Measurements from ENCODE around the gene MAP2K7.

MAP2K7 gene

GRCh38 chr19:7868326-7868670, 35.4 kb upstream of the MAP2K7 start:
- ChIA-PET CTCF (interaction anchor here (0.6 to 2.4 kb wide), 21 partner anchors 9 to 165 kb away, joined by 3 to 25 read pairs (median 5); partner anchors contain the start of genes MAP2K7, SNAPC2 and TIMM44), POLR2A (interaction anchor here (0.6 to 2.2 kb wide), 12 partner anchors 8 to 187 kb away, joined by 3 to 35 read pairs (median 8); partner anchors contain the start of genes LRRC8E, MAP2K7, SNAPC2 and TIMM44)
- H3K9me3 ChIP-seq (ENCODE audit: control insufficient read depth, insufficient read depth, low read depth, low read length), result no peaks in the 10 kb centered on the region
- H3K4me3 ChIP-seq (ENCODE audit: low read depth, low read length), result no peak overlapping the region
- no peak overlapping the region for H3K27ac ChIP-seq (ENCODE audit: extremely low read depth, low read depth, low read length)
- H3K36me3 ChIP-seq (ENCODE audit: control insufficient read depth in 2 of 2, insufficient read depth in 1 of 2, low read length in 2 of 2), result no peaks in the 10 kb centered on the region
- TF ChIP-seq, protein P1, sequence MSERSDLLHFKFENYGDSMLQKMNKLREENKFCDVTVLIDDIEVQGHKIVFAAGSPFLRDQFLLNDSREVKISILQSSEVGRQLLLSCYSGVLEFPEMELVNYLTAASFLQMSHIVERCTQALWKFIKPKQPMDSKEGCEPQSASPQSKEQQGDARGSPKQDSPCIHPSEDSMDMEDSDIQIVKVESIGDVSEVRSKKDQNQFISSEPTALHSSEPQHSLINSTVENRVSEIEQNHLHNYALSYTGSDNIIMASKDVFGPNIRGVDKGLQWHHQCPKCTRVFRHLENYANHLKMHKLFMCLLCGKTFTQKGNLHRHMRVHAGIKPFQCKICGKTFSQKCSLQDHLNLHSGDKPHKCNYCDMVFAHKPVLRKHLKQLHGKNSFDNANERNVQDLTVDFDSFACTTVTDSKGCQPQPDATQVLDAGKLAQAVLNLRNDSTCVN (tag by site-specific recombination; optimal IDR thresholded peaks at IDR 0.05), result peak; percentile 28
- peak; percentile 70; the same call in 1 of the 2 replicates for TF ChIP-seq ZBTB17 (tag by site-specific recombination; IDR thresholded peaks at IDR 0.05)
- 0 out of 2 replicates have a peak, but pooled peaks have one; percentile 21 for TF ChIP-seq ZNF639 (tag by site-specific recombination; IDR thresholded peaks at IDR 0.05)
- TF ChIP-seq HOXC10 (CRISPR knock-in tag; IDR thresholded peaks at IDR 0.05), result no peak
- TF ChIP-seq ZBTB20 (tag by site-specific recombination; IDR thresholded peaks at IDR 0.05), result peak; percentile 99
- TF ChIP-seq ZNF335 (tag by site-specific recombination; conservative IDR thresholded peaks at IDR 0.05), result peak; percentile 50; the same call in 1 of the 2 replicates
- TF ChIP-seq GLIS1 (tag by site-specific recombination; IDR thresholded peaks at IDR 0.05), result peak; percentile 94; the same call in 1 of the 2 replicates
- TF ChIP-seq ZNF629 (tag by site-specific recombination; IDR thresholded peaks at IDR 0.05), result no peak
- peaks cover 6% of the 10 kb centered on the region for H3K4me1 ChIP-seq (ENCODE audit: control insufficient read depth, insufficient read depth, low read length)

GRCh38 chr19:7868671-7869452, 34.8 kb upstream of the MAP2K7 start:
- peak overlapping the region; percentile 45; the same call in 1 of the 2 replicates for H3K27ac ChIP-seq (ENCODE audit: extremely low read depth, low read depth, low read length)
- ChIA-PET POLR2A (interaction anchor here (0.6 to 2.2 kb wide), 15 partner anchors 9 to 455 kb away, joined by 3 to 35 read pairs (median 4); partner anchors contain the start of genes LRRC8E, MAP2K7, SNAPC2 and TIMM44), CTCF (interaction anchor here (0.6 to 2.4 kb wide), 34 partner anchors 8 to 1444 kb away, joined by 3 to 25 read pairs (median 5); partner anchors contain the start of genes LRRC8E, MAP2K7, SNAPC2 and TIMM44)
- H3K9me3 ChIP-seq (ENCODE audit: control insufficient read depth, insufficient read depth, low read depth, low read length), result no peaks in the 10 kb centered on the region
- H3K4me3 ChIP-seq (ENCODE audit: low read depth, low read length), result peak overlapping the region; percentile 52
- H3K36me3 ChIP-seq (ENCODE audit: control insufficient read depth in 2 of 2, insufficient read depth in 1 of 2, low read length in 2 of 2), result no peaks in the 10 kb centered on the region
- peaks cover 6% of the 10 kb centered on the region for H3K4me1 ChIP-seq (ENCODE audit: control insufficient read depth, insufficient read depth, low read length)
- TF ChIP-seq SCRT2 (tag by site-specific recombination; IDR thresholded peaks at IDR 0.05), result peak; percentile 41; the same call in 1 of the 2 replicates
- TF ChIP-seq YY1 (tag by site-specific recombination; IDR thresholded peaks at IDR 0.05), result 0 out of 2 replicates have a peak, but pooled peaks have one; percentile 51
- TF ChIP-seq, protein P2, sequence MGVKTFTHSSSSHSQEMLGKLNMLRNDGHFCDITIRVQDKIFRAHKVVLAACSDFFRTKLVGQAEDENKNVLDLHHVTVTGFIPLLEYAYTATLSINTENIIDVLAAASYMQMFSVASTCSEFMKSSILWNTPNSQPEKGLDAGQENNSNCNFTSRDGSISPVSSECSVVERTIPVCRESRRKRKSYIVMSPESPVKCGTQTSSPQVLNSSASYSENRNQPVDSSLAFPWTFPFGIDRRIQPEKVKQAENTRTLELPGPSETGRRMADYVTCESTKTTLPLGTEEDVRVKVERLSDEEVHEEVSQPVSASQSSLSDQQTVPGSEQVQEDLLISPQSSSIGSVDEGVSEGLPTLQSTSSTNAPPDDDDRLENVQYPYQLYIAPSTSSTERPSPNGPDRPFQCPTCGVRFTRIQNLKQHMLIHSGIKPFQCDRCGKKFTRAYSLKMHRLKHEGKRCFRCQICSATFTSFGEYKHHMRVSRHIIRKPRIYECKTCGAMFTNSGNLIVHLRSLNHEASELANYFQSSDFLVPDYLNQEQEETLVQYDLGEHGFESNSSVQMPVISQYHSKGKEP (tag by site-specific recombination; IDR thresholded peaks at IDR 0.05), result peak; percentile 69
- TF ChIP-seq ZIC2 (tag by site-specific recombination; IDR thresholded peaks at IDR 0.05), result peak; percentile 87
- no peak for TF ChIP-seq TCF7L2 (IDR thresholded peaks at IDR 0.05; ENCODE audit: borderline replicate concordance, low read depth, low read length)
- TF ChIP-seq, protein P3, sequence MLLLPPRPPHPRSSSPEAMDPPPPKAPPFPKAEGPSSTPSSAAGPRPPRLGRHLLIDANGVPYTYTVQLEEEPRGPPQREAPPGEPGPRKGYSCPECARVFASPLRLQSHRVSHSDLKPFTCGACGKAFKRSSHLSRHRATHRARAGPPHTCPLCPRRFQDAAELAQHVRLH (tag by site-specific recombination; IDR thresholded peaks at IDR 0.05), result no peak
- peak; percentile 71; the same call in 1 of the 2 replicates for TF ChIP-seq ZNF394 (tag by site-specific recombination; IDR thresholded peaks at IDR 0.05; ENCODE audit: borderline replicate concordance)
- TF ChIP-seq ZNF704 (tag by site-specific recombination; IDR thresholded peaks at IDR 0.05), result no peak
- TF ChIP-seq, protein P4, sequence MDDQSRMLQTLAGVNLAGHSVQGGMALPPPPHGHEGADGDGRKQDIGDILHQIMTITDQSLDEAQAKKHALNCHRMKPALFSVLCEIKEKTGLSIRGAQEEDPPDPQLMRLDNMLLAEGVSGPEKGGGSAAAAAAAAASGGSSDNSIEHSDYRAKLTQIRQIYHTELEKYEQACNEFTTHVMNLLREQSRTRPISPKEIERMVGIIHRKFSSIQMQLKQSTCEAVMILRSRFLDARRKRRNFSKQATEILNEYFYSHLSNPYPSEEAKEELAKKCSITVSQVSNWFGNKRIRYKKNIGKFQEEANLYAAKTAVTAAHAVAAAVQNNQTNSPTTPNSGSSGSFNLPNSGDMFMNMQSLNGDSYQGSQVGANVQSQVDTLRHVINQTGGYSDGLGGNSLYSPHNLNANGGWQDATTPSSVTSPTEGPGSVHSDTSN (CRISPR knock-in tag; IDR thresholded peaks at IDR 0.05), result peak; percentile 95
- TF ChIP-seq, protein P5, sequence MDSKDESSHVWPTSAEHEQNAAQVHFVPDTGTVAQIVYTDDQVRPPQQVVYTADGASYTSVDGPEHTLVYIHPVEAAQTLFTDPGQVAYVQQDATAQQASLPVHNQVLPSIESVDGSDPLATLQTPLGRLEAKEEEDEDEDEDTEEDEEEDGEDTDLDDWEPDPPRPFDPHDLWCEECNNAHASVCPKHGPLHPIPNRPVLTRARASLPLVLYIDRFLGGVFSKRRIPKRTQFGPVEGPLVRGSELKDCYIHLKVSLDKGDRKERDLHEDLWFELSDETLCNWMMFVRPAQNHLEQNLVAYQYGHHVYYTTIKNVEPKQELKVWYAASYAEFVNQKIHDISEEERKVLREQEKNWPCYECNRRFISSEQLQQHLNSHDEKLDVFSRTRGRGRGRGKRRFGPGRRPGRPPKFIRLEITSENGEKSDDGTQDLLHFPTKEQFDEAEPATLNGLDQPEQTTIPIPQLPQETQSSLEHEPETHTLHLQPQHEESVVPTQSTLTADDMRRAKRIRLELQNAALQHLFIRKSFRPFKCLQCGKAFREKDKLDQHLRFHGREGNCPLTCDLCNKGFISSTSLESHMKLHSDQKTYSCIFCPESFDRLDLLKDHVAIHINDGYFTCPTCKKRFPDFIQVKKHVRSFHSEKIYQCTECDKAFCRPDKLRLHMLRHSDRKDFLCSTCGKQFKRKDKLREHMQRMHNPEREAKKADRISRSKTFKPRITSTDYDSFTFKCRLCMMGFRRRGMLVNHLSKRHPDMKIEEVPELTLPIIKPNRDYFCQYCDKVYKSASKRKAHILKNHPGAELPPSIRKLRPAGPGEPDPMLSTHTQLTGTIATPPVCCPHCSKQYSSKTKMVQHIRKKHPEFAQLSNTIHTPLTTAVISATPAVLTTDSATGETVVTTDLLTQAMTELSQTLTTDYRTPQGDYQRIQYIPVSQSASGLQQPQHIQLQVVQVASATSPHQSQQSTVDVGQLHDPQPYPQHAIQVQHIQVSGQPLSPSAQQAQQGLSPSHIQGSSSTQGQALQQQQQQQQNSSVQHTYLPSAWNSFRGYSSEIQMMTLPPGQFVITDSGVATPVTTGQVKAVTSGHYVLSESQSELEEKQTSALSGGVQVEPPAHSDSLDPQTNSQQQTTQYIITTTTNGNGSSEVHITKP (tag by site-specific recombination; IDR thresholded peaks at IDR 0.05), result peak; percentile 86
- peak; percentile 73 for TF ChIP-seq ZNF600 (tag by site-specific recombination; IDR thresholded peaks at IDR 0.05)
- peak; percentile 97 for TF ChIP-seq SP3 (tag by site-specific recombination; IDR thresholded peaks at IDR 0.05)
- no peak for TF ChIP-seq ZNF354C (tag by site-specific recombination; IDR thresholded peaks at IDR 0.05; ENCODE audit: borderline replicate concordance, low read depth)
- TF ChIP-seq ZNF423 (tag by site-specific recombination; IDR thresholded peaks at IDR 0.05), result peak; percentile 88

Data from HEK293 (cell line).